Breast epithelium (tissue), 4 donors: ENCODE results near the gene RBM26. TPM values are rescaled to one million over a fixed set of nuclear protein-coding genes. Genes with fewer than 3 reads are reported as not detected.

Experiments used
- DNase-seq, 2 donors: peaks; one replicate each; pipeline ENCODE4 v3.0.0-alpha.2; 2019; ENCODE audit warnings: low spot score in 2 of 2
- H3K27ac ChIP-seq, 2 donors: fragments of 200-600 bp; sonication (generic) in 1 of 2; one replicate each; pipeline ENCODE4 v1.5.1; 2016 to 2019; ENCODE audit warnings: mild to moderate bottlenecking in 1 of 2
- H3K27me3 ChIP-seq, 2 donors: fragments of 200-600 bp; sonication (generic) in 1 of 2; one replicate each; pipeline versions ENCODE4 v1.5.1 to v1.6.0; 2017 to 2019; ENCODE audit warnings: control low read depth in 1 of 2, mild to moderate bottlenecking in 1 of 2
- H3K36me3 ChIP-seq: fragments of 200-600 bp; one replicate; pipeline ENCODE4 v1.5.1; 2019
- H3K4me1 ChIP-seq, 2 donors: fragments of 200-600 bp; sonication (generic); one replicate each; pipeline ENCODE4 v1.5.1; 2016 to 2019; ENCODE audit warnings: control low read depth in 1 of 2
- H3K4me3 ChIP-seq, 3 donors: fragments of 200-600 bp; sonication (generic); 1 replicate in 2 of 3; 2 replicates in 1 of 3; pipeline ENCODE4 v1.5.1; 2016 to 2019; ENCODE audit warnings: mild to moderate bottlenecking in 3 of 3, moderate library complexity in 2 of 3
- H3K9me3 ChIP-seq, 2 donors: fragments of 200-600 bp; sonication (generic) in 1 of 2; one replicate each; pipeline ENCODE4 v1.5.1; 2016 to 2019; ENCODE audit warnings: control low read depth in 1 of 2
- POLR2A ChIP-seq: fragments of 450-650 bp; IDR thresholded peaks from one replicate; pipeline ENCODE4 v1.6.1; 2016; ENCODE audit warnings: antibody characterized with exemption, mild to moderate bottlenecking, moderate library complexity
- POLR2AphosphoS5 ChIP-seq, 3 donors: sonication (generic); formaldehyde crosslinking; IDR thresholded peaks; one replicate each; pipeline ENCODE4 v1.6.1; 2017; ENCODE audit warnings: antibody characterized with exemption in 3 of 3
- intact Hi-C: fragments of 100-400 bp; cut with DNase I; formaldehyde crosslinking; loops from one replicate; pipeline ENCODE4 v1.15.1; 2023; ENCODE audit warnings: low total_unique reads
- total RNA-seq, 3 donors: library from RNA; depleted of rRNA; stranded (reverse); fragments of >200 nt; gene quantifications; one replicate each; pipeline ENCODE4 v1.1.0, GENCODE V29; 2016
- TF ChIP-seq, protein P1 (sequence below), 3 donors: fragments of 450-650 bp; IDR thresholded peaks; one replicate each; pipeline ENCODE4 v1.5.1; 2016 to 2017; ENCODE audit warnings: antibody characterized with exemption in 3 of 3, mild to moderate bottlenecking in 3 of 3, moderate library complexity in 3 of 3

Gene RBM26
- total RNA-seq, 3 donors from 2014 or later, result 31.7 to 70.1 (median 43.6) TPM

DNA sequence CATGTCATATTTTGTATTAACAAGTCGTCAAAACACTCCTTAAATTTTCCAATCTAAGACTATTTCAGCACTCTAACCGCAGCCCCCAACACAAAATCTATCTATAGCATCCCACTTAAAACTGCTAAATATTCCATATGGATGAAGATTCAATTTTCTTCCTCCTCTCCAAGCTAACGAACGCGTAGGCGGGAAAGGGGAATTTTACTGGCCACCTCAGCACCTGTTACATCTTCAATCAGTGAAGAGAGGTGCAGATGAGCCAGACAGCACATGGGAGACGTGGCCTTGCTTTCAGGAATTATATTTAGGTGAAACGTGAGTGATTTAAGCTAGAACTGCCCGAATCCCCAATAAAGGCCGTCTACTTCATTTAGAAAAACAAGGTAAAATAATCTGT is 1.1 kb downstream of the RBM26 start:
- no peaks in the 10 kb centered on the region for H3K9me3 ChIP-seq
- peaks cover 4 to 17% of the 10 kb centered on the region in 2 donors for H3K4me1 ChIP-seq
- TF ChIP-seq POLR2A (no peak), POLR2AphosphoS5 (IDR thresholded peaks at IDR 0.05) (no peak)
- TF ChIP-seq, protein P1, sequence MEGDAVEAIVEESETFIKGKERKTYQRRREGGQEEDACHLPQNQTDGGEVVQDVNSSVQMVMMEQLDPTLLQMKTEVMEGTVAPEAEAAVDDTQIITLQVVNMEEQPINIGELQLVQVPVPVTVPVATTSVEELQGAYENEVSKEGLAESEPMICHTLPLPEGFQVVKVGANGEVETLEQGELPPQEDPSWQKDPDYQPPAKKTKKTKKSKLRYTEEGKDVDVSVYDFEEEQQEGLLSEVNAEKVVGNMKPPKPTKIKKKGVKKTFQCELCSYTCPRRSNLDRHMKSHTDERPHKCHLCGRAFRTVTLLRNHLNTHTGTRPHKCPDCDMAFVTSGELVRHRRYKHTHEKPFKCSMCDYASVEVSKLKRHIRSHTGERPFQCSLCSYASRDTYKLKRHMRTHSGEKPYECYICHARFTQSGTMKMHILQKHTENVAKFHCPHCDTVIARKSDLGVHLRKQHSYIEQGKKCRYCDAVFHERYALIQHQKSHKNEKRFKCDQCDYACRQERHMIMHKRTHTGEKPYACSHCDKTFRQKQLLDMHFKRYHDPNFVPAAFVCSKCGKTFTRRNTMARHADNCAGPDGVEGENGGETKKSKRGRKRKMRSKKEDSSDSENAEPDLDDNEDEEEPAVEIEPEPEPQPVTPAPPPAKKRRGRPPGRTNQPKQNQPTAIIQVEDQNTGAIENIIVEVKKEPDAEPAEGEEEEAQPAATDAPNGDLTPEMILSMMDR (IDR thresholded peaks at IDR 0.05), result no peak

DNA sequence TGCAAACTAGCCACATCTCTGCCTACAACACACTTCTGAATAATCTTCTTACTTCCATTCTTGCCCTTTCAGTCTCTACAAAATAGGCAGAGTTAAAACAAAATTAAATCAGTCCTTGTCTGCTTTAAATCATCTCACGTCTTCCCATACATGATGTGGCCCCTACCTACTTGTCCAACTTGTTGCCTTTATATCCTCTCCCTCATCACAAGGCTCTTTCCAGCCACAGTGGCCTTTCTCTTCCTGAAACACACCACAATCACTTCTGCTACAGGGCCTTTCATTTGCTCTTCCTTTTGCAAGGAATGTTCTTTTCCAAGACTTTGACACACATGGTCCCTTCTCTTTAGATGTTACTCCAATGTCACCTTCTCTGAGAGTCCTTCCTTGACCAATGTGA is 1.7 kb downstream of the RBM26 start:
- intact Hi-C loops, result no loop called here
- peaks cover 4 to 17% of the 10 kb centered on the region in 2 donors for H3K4me1 ChIP-seq

More for the DNA sequence above, 1.1 kb downstream of the RBM26 start:
- intact Hi-C loops, result no loop called here
- Histone ChIP-seq H3K27me3 (no peaks in the 10 kb centered on the region), H3K4me3 (peak overlapping the region; percentile 87 to 99 (median 95)), H3K36me3 (no peaks in the 10 kb centered on the region), H3K27ac (peak overlapping the region; percentile 96 to 98)
- DNase-seq, result no peak

GRCh38 chr13:79403113-79403512 is 2.9 kb downstream of the RBM26 start:
- Histone ChIP-seq H3K4me3 (peak overlapping the region in 1 of 3 donors; percentile 87), H3K36me3 (no peaks in the 10 kb centered on the region), H3K27ac (no peak overlapping the region), H3K27me3 (no peaks in the 10 kb centered on the region), H3K4me1 (peaks cover 4 to 17% of the 10 kb centered on the region in 2 donors), H3K9me3 (no peaks in the 10 kb centered on the region)
- TF ChIP-seq POLR2AphosphoS5 (IDR thresholded peaks at IDR 0.05), result no peak
- no peak for TF ChIP-seq POLR2A
- TF ChIP-seq, protein P1 (IDR thresholded peaks at IDR 0.05), result no peak
- intact Hi-C loops, result loop anchor here (2.0 kb wide), 1 partner anchor 16 kb away; no protein-coding TSS in a partner anchor
- no peak for DNase-seq

More for the DNA sequence above, 1.7 kb downstream of the RBM26 start:
- H3K4me3 ChIP-seq, result peak overlapping the region; percentile 87 to 99 (median 95)
- H3K9me3 ChIP-seq, result no peaks in the 10 kb centered on the region
- DNase-seq, result no peak
- TF ChIP-seq POLR2AphosphoS5 (IDR thresholded peaks at IDR 0.05) (no peak), POLR2A (no peak)
- TF ChIP-seq, protein P1 (IDR thresholded peaks at IDR 0.05), result no peak
- peak overlapping the region; percentile 20 to 98 for H3K27ac ChIP-seq
- H3K27me3 ChIP-seq, result no peaks in the 10 kb centered on the region
- no peaks in the 10 kb centered on the region for H3K36me3 ChIP-seq

- no peaks in the 10 kb centered on the region for H3K36me3 ChIP-seq
- intact Hi-C loops, result loop anchor here (2.0 kb wide), 1 partner anchor 16 kb away; no protein-coding TSS in a partner anchor
- TF ChIP-seq, protein P1 (IDR thresholded peaks at IDR 0.05), result no peak
- TF ChIP-seq POLR2AphosphoS5 (IDR thresholded peaks at IDR 0.05) (no peak), POLR2A (no peak)
- DNase-seq, result no peak
- no peak overlapping the region for H3K27ac ChIP-seq
- H3K4me3 ChIP-seq, result no peak overlapping the region
- peaks cover 4 to 17% of the 10 kb centered on the region in 2 donors for H3K4me1 ChIP-seq
- no peaks in the 10 kb centered on the region for H3K9me3 ChIP-seq
- no peaks in the 10 kb centered on the region for H3K27me3 ChIP-seq
Measured at GRCh38 chr13:79402679-79403078, 3.4 kb downstream of the RBM26 start.

GRCh38 chr13:79402074-79402635 is 3.9 kb downstream of the RBM26 start:
- Histone ChIP-seq H3K9me3 (no peaks in the 10 kb centered on the region), H3K4me1 (peaks cover 4 to 16% of the 10 kb centered on the region in 2 donors), H3K27ac (no peak overlapping the region), H3K36me3 (no peaks in the 10 kb centered on the region), H3K27me3 (no peaks in the 10 kb centered on the region), H3K4me3 (no peak overlapping the region)
- intact Hi-C loops, result loop anchor here (2.0 kb wide), 1 partner anchor 17 kb away; no protein-coding TSS in a partner anchor
- no peak for DNase-seq
- TF ChIP-seq POLR2A, result no peak
